Activated T-helper 2 cell treated with anti-CD3 and anti-CD28 coated beads, Interferon-gamma antibody, Interleukin-2, Interleukin-4, amounts not matched to agents 10 μg/mL and 5 μg/mL and 100 μg/mL, durations not matched to agents 14 hours and 24 hours and 36 hours (primary cell): ENCODE measurements around the gene SDHC. TPM values are rescaled to one million over a fixed set of nuclear protein-coding genes. Genes with fewer than 3 reads are reported as not detected.
"Not testable (repeated sequence)": the region's sequence is repeated elsewhere in the genome, so short reads cannot be mapped to it uniquely, and the experiment has no call there.

Experiments
- DNase-seq: peaks from one replicate; pipeline ENCODE4 v3.0.0; 2021; ENCODE audit warnings: low spot score
- H3K27ac Mint-ChIP-seq: one replicate; pipeline ENCODE4 v1.8.0; 2021; ENCODE audit warnings: mixed read lengths
- H3K27me3 Mint-ChIP-seq: one replicate; pipeline ENCODE4 v1.8.0; 2021; ENCODE audit warnings: low read depth, mixed read lengths
- H3K36me3 Mint-ChIP-seq: one replicate; pipeline ENCODE4 v1.8.0; 2021; ENCODE audit warnings: low read depth, mixed read lengths
- H3K4me1 Mint-ChIP-seq: one replicate; pipeline ENCODE4 v1.8.0; 2021; ENCODE audit warnings: low read depth, mixed read lengths
- H3K4me3 Mint-ChIP-seq: one replicate; pipeline ENCODE4 v1.8.0; 2021; ENCODE audit warnings: low read depth, mild to moderate bottlenecking, moderate library complexity, mixed read lengths
- H3K9me3 Mint-ChIP-seq: one replicate; pipeline ENCODE4 v1.8.0; 2021; ENCODE audit warnings: mixed read lengths
- intact Hi-C: fragments of 100-400 bp; cut with micrococcal nuclease; formaldehyde crosslinking; loops from one replicate; pipeline ENCODE4 v1.15.1; 2023
- total RNA-seq: library from RNA; stranded (reverse); gene quantifications from 2 replicates; pipeline ENCODE4 v1.2.3, GENCODE V29; 2022

SDHC gene
- total RNA-seq, 1 donor from 2014 or later, result 186 TPM

DNA sequence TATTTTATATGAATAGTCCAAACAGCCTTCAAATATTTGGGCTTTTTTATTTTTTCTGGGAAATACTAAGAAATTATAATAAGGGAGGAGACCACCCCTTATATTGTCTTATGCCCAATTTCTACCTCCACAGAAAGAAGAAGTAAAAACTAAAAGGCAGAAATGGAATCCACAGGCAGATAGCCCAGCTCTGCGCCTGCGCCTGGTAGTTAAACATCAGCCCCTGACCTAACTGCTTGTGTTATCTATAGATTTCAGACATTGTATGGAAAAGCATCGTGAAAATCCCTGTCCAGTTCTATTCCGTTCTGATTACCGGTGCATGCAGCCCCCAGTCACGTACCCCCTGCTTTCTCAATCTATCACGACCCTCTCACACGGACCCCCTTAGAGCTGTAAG is 82.9 kb downstream of the SDHC start:
- Mint-ChIP-seq H3K27ac (peak overlapping the region; percentile 22), H3K4me1 (peaks cover 34% of the 10 kb centered on the region), H3K36me3 (peaks cover 13% of the 10 kb centered on the region)
- H3K27me3 Mint-ChIP-seq, H3K4me3 Mint-ChIP-seq, DNase-seq, H3K9me3 Mint-ChIP-seq, intact Hi-C loops: not testable (repeated sequence)

DNA sequence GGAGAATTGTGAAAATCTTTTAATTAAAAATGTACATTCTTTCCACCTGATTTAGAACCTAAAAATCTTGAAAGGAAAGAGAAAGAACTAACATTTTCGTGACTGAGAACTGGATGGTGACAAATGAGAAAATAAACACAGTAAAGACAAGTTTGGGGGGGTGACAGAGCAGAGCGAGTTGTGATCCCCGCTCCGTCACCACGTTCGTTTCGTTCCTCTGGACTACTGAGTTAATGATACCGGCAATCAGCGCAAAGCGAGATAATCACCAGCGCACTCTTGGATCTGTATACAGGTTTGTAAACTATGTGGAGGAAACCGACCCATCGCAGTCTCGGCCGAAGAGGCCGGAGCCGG is 84.7 kb downstream of the SDHC start:
- no peaks in the 10 kb centered on the region for H3K9me3 Mint-ChIP-seq
- peak overlapping the region; percentile 98 for H3K4me3 Mint-ChIP-seq
- peaks cover 3% of the 10 kb centered on the region for H3K27me3 Mint-ChIP-seq
- no peak for DNase-seq
- peak overlapping the region; percentile 99 for H3K27ac Mint-ChIP-seq
- intact Hi-C loops, result loop anchor here (1.0 kb wide), 1 partner anchor 9 kb away; no protein-coding TSS in a partner anchor
- peaks cover 10% of the 10 kb centered on the region for H3K36me3 Mint-ChIP-seq
- peaks cover 25% of the 10 kb centered on the region for H3K4me1 Mint-ChIP-seq

DNA sequence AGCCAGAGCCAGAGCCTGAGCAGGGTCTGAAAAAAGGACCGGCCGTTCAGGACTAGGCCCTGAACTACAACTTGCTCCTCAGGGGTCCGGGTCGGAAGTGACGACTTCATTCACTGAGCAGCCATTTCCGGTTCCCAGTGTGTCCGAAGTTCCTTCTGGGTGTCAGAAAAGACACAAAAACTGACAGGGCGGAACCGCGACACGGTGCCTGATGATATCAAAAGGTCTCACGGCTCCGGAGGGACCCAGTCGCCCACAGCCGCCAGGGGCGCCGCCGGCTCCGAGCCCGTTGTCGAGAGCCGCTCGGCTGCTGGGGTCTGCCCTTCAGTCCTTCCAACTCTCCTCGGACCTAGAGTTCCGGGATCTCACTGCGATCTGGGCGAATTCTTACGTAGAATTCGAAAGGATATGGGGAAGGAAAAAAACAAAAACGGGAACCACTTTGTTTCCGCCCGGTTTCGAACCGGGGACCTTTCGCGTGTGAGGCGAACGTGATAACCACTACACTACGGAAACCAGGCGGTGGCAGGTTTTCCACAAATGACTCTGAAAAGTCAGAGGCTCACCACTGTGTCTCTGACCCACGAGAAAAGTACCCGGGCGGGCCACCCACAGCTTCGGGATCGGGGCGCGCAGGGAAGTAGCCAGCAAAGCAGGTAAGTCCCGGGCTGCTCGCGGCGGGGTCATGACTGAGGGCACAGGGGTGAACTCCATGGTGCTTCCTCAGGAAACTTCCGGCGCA is 85.2 kb downstream of the SDHC start:
- Mint-ChIP-seq H3K27me3 (peaks cover 8% of the 10 kb centered on the region), H3K36me3 (peaks cover 13% of the 10 kb centered on the region), H3K9me3 (no peaks in the 10 kb centered on the region), H3K4me3 (peak overlapping the region; percentile 98), H3K4me1 (peaks cover 29% of the 10 kb centered on the region), H3K27ac (peak overlapping the region; percentile 99)
- DNase-seq, result peak; percentile 87
- intact Hi-C loops, result loop anchor here (1.0 kb wide), 1 partner anchor 9 kb away; no protein-coding TSS in a partner anchor

DNA sequence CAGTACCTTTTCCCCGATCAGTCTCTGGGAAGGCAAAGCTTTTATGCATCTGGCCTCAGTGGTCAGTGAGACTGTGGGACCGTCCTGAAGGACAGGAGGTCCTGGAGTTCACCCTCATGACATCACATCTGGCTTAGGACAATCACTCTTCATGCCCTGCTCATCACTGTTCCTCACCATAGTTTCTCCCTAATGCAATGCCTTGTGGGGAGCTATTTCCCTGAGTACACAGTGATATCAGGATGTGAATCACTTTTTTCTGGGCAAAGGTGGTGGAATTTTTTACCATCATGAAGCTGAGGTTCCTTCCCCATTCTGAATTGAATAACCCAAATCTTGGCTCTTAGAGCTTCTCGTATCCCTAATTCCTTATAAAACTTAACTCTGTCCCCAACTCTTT is 88.3 kb downstream of the SDHC start:
- Mint-ChIP-seq H3K4me1 (peaks cover 29% of the 10 kb centered on the region), H3K9me3 (no peaks in the 10 kb centered on the region), H3K27ac (no peak overlapping the region), H3K4me3 (no peak overlapping the region), H3K27me3 (peaks cover 10% of the 10 kb centered on the region), H3K36me3 (peaks cover 13% of the 10 kb centered on the region)
- intact Hi-C loops, result no loop called here
- DNase-seq, result no peak

DNA sequence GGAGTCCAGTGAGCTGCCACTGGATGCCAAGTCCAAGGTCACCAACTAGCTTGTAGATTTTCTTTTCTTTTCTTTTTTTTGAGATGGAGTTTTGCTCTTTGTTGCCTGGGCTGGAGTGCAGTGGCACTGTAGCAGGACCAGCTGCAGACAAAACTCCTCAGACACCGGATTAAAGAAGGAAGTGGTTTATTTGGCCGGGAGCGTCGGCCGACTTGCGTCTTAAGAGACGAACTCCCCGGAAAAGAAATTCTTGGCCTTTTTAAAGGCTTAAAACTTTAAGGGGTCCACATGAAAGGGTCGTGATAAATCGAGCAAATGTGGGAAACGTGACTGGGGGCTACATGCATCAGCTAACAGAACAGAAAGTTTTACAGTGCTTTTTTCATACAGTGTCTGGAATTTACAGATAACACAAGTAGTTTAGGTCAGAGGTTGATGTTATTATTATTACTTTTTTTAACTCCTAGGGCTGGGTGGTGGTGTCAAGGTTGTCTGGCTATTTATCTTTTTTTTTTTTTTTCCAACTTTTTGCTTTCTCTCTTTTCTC is 89.9 kb downstream of the SDHC start:
- H3K27me3 Mint-ChIP-seq, result peaks cover 10% of the 10 kb centered on the region
- no peaks in the 10 kb centered on the region for H3K9me3 Mint-ChIP-seq
- DNase-seq, result no peak
- peaks cover 13% of the 10 kb centered on the region for H3K36me3 Mint-ChIP-seq
- H3K27ac Mint-ChIP-seq, result no peak overlapping the region
- H3K4me1 Mint-ChIP-seq, result peaks cover 26% of the 10 kb centered on the region
- no peak overlapping the region for H3K4me3 Mint-ChIP-seq
- intact Hi-C loops, result no loop called here

DNA sequence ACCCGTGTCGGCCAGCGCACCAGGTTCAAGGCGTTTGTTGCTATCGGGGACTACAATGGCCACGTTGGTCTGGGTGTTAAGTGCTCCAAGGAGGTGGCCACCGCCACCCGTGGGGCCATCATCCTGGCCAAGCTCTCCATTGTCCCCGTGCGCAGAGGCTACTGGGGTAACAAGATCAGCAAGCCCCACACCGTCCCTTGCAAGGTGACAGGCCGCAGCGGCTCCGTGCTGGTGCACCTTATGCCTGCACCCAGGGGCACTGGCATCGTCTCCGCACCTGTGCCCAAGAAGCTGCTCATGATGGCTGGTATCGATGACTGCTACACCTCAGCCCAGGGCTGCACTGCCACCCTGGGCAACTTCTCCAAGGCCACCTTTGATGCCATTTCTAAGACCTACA is 92.4 kb downstream of the SDHC start:
- H3K9me3 Mint-ChIP-seq, H3K4me3 Mint-ChIP-seq, DNase-seq, H3K36me3 Mint-ChIP-seq, intact Hi-C loops, H3K27ac Mint-ChIP-seq: not testable (repeated sequence)
- Mint-ChIP-seq H3K4me1 (peaks cover 25% of the 10 kb centered on the region), H3K27me3 (peaks cover 10% of the 10 kb centered on the region)

DNA sequence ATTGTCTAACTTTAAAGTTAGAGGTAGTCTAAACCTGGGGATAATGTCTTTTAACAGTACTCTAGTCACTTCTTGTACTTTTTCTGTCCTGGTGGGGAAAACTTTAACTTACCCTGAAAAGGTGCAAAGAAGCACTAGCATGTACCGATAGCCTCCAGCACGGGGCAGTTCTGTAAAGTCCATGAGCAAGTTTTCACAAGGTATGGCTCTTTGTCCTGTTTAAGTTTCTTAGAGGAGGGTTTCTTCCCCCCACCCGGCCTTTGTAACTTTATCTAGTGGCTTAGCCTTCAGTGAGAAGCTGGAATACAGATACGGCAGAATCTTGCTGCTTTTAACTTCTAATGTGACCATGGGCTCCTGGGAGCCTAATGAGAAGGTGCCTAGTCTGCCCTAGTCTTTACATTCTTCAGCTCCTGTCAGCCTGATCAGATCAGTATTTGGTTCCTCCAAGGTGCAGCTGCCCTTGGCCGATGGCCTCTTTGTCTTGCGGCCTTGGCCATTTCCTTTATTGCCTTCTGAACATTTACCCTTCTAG is 93.3 kb downstream of the SDHC start:
- peaks cover 6% of the 10 kb centered on the region for H3K36me3 Mint-ChIP-seq
- H3K27ac Mint-ChIP-seq, result no peak overlapping the region
- H3K27me3 Mint-ChIP-seq, result peaks cover 10% of the 10 kb centered on the region
- intact Hi-C loops, result no loop called here
- peaks cover 25% of the 10 kb centered on the region for H3K4me1 Mint-ChIP-seq
- no peaks in the 10 kb centered on the region for H3K9me3 Mint-ChIP-seq
- no peak overlapping the region for H3K4me3 Mint-ChIP-seq
- no peak for DNase-seq

DNA sequence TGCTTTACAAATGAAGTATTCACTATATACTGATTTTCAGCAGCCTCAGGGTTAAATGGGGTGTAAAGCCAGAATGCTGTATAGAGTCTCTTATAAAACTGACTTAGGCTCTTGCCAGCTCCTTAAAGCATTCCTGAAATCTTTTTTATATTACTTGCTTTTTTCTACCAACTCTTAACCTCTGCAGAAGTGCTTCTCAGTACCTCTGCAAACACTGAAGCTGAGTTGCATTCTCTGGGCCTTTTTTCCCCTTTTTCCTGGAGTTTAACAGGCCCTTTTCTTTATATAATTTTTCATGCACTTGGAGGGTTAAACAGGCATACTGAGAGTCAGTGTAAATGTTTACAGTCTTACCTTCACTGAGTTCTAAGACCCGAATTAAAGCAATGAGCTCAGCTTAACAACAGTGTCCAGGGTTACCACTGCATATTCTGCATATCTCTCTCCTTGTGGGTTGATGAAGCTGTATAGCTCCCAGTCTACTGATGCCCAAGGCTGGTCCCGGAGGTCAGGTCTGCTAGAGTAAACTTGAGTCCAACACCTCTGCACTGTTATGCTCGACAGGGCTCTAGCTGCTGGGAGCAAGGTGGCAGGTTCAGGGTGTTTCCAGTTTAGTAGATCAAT is 94.4 kb downstream of the SDHC start:
- Mint-ChIP-seq H3K9me3 (no peaks in the 10 kb centered on the region), H3K27ac (no peak overlapping the region), H3K4me1 (peaks cover 23% of the 10 kb centered on the region), H3K36me3 (peaks cover 6% of the 10 kb centered on the region), H3K27me3 (peaks cover 10% of the 10 kb centered on the region), H3K4me3 (no peak overlapping the region)
- intact Hi-C loops, result no loop called here
- no peak for DNase-seq

DNA sequence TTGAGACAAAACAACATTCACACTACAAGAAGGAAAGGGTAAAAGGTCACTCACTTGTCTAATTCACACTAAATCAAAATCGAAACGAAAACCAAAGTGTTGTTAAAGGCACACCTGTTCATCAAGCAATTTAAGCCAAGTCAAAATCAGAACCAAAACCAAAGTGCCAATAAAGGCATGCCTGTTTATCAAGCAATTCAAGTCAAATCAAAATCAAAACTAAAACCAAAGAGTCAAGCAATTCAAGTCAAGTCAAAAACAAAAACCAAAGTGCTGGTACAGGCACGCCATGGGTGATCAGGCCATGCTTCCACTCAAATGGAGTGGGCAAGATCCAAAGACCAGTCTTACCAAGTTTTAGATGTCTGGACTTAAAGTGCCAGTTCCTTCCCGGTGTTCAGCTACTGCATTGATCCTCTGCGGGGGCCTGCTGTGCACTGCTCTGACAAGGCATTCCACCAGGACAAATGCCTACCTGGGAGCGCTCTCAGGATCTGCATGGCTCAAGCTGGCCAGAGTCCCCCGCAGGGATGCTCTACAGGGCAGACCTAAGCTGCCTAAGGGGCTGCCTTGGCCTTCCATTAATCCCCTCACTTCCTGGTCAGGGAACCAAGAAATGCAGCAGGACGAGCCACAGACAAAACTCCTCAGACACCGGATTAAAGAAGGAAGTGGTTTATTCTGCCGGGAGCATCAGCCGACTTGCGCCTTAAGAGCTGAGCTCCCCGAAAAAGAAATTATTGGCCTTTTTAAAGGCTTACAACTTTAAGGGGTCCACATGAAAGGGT is 95.9 kb downstream of the SDHC start:
- peak overlapping the region; percentile 7 for H3K4me3 Mint-ChIP-seq
- H3K36me3 Mint-ChIP-seq, DNase-seq, H3K27me3 Mint-ChIP-seq, H3K9me3 Mint-ChIP-seq, intact Hi-C loops: not testable (repeated sequence)
- peaks cover 17% of the 10 kb centered on the region for H3K4me1 Mint-ChIP-seq
- H3K27ac Mint-ChIP-seq, result peak overlapping the region; percentile 75

DNA sequence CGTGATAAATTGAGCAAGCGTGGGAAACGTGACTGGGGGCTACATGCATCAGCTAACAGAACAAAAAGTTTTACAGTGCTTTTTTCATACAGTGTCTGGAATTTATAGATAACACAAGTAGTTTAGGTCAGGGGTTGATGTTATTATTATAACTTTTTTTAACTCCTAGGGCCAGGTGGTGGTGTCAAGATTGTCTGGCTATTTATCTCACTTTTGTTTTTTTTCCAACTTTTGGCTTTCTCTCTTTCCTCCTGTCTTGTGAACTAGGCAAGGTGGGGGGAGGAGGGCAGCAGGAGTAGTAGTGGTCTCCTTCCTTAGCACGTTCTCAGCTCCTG is 96.4 kb downstream of the SDHC start:
- Mint-ChIP-seq H3K4me1 (peaks cover 17% of the 10 kb centered on the region), H3K27ac (peak overlapping the region; percentile 31)
- H3K4me3 Mint-ChIP-seq, DNase-seq, H3K9me3 Mint-ChIP-seq, H3K27me3 Mint-ChIP-seq, H3K36me3 Mint-ChIP-seq, intact Hi-C loops: not testable (repeated sequence)
